ENCODE results near the gene OR2AJ1.

The OR2AJ1 gene

GRCh38 chr1:247923941-247924340 is 748 bp upstream of the OR2AJ1 start:
- no peaks in the 10 kb centered on the region for H3K79me2 ChIP-seq (ENCODE audit: insufficient read depth, low read length)
- no peaks in the 10 kb centered on the region for H3K4me1 ChIP-seq (ENCODE audit: insufficient read depth, low read length)
- no peak for TF ChIP-seq EZH2 (IDR thresholded peaks at IDR 0.05; ENCODE audit: borderline replicate concordance, low read depth, low read length, severe bottlenecking)
- no peak for TF ChIP-seq CTCF (IDR thresholded peaks at IDR 0.05; ENCODE audit: borderline replicate concordance, extremely low read depth, low read length, poor library complexity, severe bottlenecking)
- no peaks in the 10 kb centered on the region for H3K27me3 ChIP-seq (ENCODE audit: insufficient read depth, low read length, poor library complexity)
- no peaks in the 10 kb centered on the region for H3K9me3 ChIP-seq (ENCODE audit: insufficient read depth, low read length, severe bottlenecking)
- DNase-seq, result no peak
- H3K4me2 ChIP-seq (ENCODE audit: insufficient read depth, low read length), result no peak overlapping the region
- no peak overlapping the region for H3K4me3 ChIP-seq (ENCODE audit: low read depth in 1 of 2, low read length in 2 of 2)
- ATAC-seq (ENCODE audit: insufficient read depth, low read depth), result no peak
- H3K36me3 ChIP-seq (ENCODE audit: insufficient read depth, low read length), result no peaks in the 10 kb centered on the region
- no peaks in the 10 kb centered on the region for H4K20me1 ChIP-seq (ENCODE audit: insufficient read depth, low read length)
- H3K27ac ChIP-seq (ENCODE audit: low read length), result no peak overlapping the region
- H2AFZ ChIP-seq (ENCODE audit: low read depth, low read length), result no peak overlapping the region
- H3K9ac ChIP-seq (ENCODE audit: low read depth, low read length), result no peak overlapping the region

GRCh38 chr1:247933989-247934388 is 9.3 kb downstream of the OR2AJ1 start:
- Histone ChIP-seq H3K27ac (ENCODE audit: low read length) (no peak overlapping the region), H3K4me2 (ENCODE audit: insufficient read depth, low read length) (no peak overlapping the region), H3K79me2 (ENCODE audit: insufficient read depth, low read length) (no peaks in the 10 kb centered on the region), H3K36me3 (ENCODE audit: insufficient read depth, low read length) (no peaks in the 10 kb centered on the region), H3K4me1 (ENCODE audit: insufficient read depth, low read length) (no peaks in the 10 kb centered on the region), H3K9ac (ENCODE audit: low read depth, low read length) (no peak overlapping the region), H2AFZ (ENCODE audit: low read depth, low read length) (no peak overlapping the region), H3K9me3 (ENCODE audit: insufficient read depth, low read length, severe bottlenecking) (peaks cover 4% of the 10 kb centered on the region), H3K4me3 (ENCODE audit: low read depth in 1 of 2, low read length in 2 of 2) (no peak overlapping the region), H3K27me3 (ENCODE audit: insufficient read depth, low read length, poor library complexity) (no peaks in the 10 kb centered on the region), H4K20me1 (ENCODE audit: insufficient read depth, low read length) (no peaks in the 10 kb centered on the region)
- TF ChIP-seq EZH2 (IDR thresholded peaks at IDR 0.05; ENCODE audit: borderline replicate concordance, low read depth, low read length, severe bottlenecking), result no peak
- no peak for TF ChIP-seq CTCF (IDR thresholded peaks at IDR 0.05; ENCODE audit: borderline replicate concordance, extremely low read depth, low read length, poor library complexity, severe bottlenecking)
- ATAC-seq (ENCODE audit: insufficient read depth, low read depth) (no peak), DNase-seq (no peak)

- Histone ChIP-seq H2AFZ (ENCODE audit: low read depth, low read length) (no peak overlapping the region), H3K4me1 (ENCODE audit: insufficient read depth, low read length) (no peaks in the 10 kb centered on the region), H4K20me1 (ENCODE audit: insufficient read depth, low read length) (no peaks in the 10 kb centered on the region), H3K27me3 (ENCODE audit: insufficient read depth, low read length, poor library complexity) (no peaks in the 10 kb centered on the region), H3K36me3 (ENCODE audit: insufficient read depth, low read length) (no peaks in the 10 kb centered on the region), H3K79me2 (ENCODE audit: insufficient read depth, low read length) (no peaks in the 10 kb centered on the region), H3K4me3 (ENCODE audit: low read depth in 1 of 2, low read length in 2 of 2) (no peak overlapping the region), H3K4me2 (ENCODE audit: insufficient read depth, low read length) (no peak overlapping the region), H3K27ac (ENCODE audit: low read length) (no peak overlapping the region), H3K9me3 (ENCODE audit: insufficient read depth, low read length, severe bottlenecking) (peaks cover 4% of the 10 kb centered on the region), H3K9ac (ENCODE audit: low read depth, low read length) (no peak overlapping the region)
- DNase-seq, result no peak
- TF ChIP-seq EZH2 (IDR thresholded peaks at IDR 0.05; ENCODE audit: borderline replicate concordance, low read depth, low read length, severe bottlenecking), result no peak
- no peak for TF ChIP-seq CTCF (IDR thresholded peaks at IDR 0.05; ENCODE audit: borderline replicate concordance, extremely low read depth, low read length, poor library complexity, severe bottlenecking)
- ATAC-seq (ENCODE audit: insufficient read depth, low read depth), result no peak
Observed at GRCh38 chr1:247935781-247936180, 11.1 kb downstream of the OR2AJ1 start.

GRCh38 chr1:247936415-247936814 is 11.7 kb downstream of the OR2AJ1 start:
- no peak overlapping the region for H2AFZ ChIP-seq (ENCODE audit: low read depth, low read length)
- peaks cover 4% of the 10 kb centered on the region for H3K9me3 ChIP-seq (ENCODE audit: insufficient read depth, low read length, severe bottlenecking)
- no peaks in the 10 kb centered on the region for H3K27me3 ChIP-seq (ENCODE audit: insufficient read depth, low read length, poor library complexity)
- H3K9ac ChIP-seq (ENCODE audit: low read depth, low read length), result no peak overlapping the region
- no peaks in the 10 kb centered on the region for H3K79me2 ChIP-seq (ENCODE audit: insufficient read depth, low read length)
- DNase-seq (no peak), ATAC-seq (ENCODE audit: insufficient read depth, low read depth) (no peak)
- no peaks in the 10 kb centered on the region for H4K20me1 ChIP-seq (ENCODE audit: insufficient read depth, low read length)
- H3K4me1 ChIP-seq (ENCODE audit: insufficient read depth, low read length), result no peaks in the 10 kb centered on the region
- TF ChIP-seq CTCF (IDR thresholded peaks at IDR 0.05; ENCODE audit: borderline replicate concordance, extremely low read depth, low read length, poor library complexity, severe bottlenecking) (no peak), EZH2 (IDR thresholded peaks at IDR 0.05; ENCODE audit: borderline replicate concordance, low read depth, low read length, severe bottlenecking) (no peak)
- no peak overlapping the region for H3K27ac ChIP-seq (ENCODE audit: low read length)
- no peak overlapping the region for H3K4me3 ChIP-seq (ENCODE audit: low read depth in 1 of 2, low read length in 2 of 2)
- no peak overlapping the region for H3K4me2 ChIP-seq (ENCODE audit: insufficient read depth, low read length)
- no peaks in the 10 kb centered on the region for H3K36me3 ChIP-seq (ENCODE audit: insufficient read depth, low read length)

Data from DND-41 (cell line).